Femur (tissue), 1 donor: Measurements from ENCODE around the gene H19.

ENCODE experiments used
- DNase-seq: peaks from one replicate; pipeline ENCODE4 v3.0.0-alpha.2; 2017

The H19 gene

DNA sequence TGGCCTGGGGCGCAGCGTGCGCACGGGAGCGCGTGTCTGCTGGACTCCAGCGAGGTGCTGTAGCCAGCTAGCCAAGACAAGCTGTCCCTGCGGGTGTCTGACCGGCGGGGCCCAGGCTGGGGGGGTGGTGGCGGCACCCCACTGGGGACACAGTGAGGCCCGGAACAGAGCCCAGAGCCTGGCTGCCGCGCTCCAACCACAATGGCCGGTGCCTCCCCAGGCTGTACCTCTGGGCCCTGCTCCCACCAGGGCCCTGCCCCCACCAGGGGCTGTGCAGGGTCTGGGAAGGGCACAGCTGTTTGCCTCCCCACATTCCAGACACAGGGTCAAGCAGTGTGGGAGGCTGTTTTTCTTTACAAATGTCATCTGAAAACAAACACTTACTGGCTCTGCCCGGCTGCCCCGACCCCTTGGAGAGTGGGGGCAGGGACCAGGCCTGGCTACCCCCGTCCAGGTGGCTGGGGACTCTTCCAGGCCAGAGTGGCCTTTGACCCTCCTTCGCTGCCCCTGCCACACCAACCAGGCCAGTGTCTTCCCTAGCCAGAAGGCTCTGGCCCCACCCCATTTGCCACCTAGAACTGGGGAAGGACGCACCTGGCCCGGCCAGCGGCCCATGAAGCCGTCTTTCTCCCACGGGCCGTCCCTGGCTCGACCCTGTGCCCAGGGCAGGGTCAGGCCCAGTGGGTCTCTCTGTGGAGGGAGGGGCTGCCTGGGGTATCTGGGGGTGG lies 14.6 kb downstream of the H19 start:
- DNase-seq = no peak

DNA sequence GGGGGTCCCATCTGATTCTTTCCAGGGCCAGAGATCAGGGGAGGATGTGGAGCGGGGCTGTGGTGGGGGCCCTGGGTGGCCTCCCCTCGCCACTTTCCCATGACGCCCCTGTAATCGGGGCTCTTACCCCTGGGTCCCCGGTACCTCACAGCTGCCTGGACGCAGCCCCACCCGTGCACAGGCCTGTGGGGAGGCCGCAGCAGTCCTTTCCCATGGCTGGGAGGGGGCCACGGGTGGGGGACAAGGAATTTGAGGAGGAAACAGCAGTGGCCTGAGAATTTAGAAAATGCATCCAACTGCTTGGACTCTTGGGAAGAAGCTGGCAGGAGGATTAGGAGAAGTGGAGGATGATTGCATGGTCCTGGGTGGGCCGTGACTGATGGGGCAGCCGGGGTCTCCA lies 18.0 kb downstream of the H19 start:
- no peak for DNase-seq

DNA sequence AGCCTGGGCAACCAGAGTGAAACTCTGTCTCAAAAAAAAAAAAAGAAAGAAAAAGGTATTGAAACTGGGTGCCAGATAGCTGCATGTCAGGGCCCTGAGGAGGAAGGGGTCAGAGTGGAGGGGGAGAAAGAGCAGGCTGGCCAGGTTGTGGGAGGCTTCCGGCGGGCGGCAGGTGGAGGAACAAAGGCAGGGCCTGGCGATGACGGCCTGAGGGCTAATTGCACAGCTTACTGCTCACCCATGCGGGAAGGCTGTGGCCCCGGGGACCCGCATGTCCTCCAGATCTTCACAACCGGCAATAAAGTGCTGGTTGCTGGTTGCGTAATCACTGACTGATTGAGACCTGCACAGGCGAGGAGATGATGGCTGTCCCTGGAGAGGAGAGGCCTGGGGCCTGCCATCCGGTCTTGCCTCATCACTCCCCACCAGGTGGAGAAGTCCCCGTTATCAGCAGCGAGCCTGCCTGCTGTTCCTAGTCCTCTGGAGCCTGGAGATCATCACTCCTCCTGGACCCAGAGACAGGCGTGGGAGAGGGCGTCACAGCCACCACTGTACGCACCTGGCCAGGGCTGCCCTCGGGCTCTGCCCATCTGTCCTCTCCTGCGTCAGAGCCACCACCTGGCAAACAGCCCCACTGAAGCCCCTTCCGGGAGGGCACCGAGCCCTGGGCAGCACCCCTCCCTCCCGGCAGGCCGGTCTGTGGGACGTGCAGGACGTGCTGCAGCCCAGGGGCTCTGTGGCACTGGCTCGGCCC lies 18.7 kb downstream of the H19 start:
- no peak for DNase-seq

DNA sequence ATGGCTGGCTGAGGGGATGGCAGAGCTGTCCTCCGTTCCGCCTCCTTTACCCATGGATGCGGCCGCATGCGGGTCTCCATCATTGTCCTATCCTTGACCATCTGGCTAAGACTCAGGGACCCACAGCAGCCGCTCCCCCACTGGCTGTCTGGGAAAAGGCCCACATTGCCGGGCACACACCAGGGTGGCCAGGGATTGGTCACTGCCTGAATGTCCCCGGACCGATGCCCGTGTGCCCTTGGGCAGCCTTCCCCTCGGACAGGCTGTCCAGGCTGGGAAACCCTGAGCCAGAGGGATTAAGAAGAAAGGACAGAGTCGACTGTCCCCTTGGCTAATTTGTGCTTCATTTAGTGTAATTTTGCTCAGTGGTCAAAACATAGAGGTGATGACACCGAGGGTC lies 22.5 kb downstream of the H19 start:
- no peak for DNase-seq

DNA sequence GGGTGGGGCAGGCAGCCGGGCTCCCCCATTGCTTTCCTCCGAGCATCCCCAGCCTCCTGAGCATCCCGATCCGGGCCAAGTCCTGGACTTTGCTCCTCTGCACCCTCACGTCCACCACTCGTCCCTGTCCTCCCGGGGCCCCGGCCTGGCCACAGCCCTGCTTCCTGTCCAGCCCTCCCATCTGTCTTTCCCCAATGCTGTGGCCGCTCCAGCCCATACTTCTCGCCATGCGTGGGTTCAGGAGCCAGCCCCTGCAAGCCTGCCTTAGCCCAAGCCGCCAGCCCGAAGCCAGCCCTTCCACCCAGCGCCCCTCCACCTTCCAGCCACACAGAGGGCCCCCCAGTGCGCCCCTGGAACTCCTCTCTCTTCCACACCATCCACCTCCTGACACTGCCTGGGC lies 26.7 kb downstream of the H19 start:
- peak; percentile 14 for DNase-seq

DNA sequence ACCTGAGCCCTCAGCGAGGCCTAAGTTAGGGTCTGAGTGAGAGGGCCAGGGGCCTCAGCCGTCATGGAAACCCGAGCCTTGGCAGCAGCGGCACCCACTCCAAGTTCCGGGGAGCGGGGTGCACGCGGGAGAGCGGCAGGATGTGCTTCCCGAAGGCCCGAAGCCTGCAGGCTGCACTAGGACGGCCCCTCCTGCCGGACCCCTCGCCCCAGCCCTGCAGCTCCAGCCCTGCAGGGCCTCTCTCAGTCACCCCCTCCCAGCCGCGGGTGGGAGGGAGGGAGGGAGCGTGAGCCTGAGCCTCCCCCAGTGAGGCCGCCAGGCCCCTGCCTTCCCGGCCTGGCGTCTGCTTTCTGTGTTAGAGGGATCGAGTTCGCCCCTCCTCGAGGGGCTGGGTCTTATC lies 27.9 kb downstream of the H19 start:
- DNase-seq = no peak

DNA sequence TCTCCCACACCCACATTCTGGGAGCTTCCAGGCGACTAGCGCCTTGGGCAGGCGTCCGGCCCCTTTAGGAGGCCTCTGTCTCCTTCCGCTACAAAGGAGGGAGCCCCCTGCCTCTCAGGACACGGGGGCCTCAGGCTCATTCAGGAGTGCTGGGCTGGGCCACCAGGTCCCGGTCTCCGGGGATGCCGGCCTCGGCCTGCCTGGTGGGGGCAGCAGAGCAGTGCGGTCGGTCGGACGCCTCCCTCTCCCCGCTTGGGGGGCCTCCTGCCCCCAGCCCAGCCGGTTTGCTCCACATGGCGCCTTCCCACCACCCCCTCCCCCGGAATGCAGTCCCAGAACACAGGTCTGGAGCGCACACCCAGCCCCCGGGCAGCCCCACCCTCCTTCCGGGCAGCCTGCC lies 28.6 kb downstream of the H19 start:
- no peak for DNase-seq

DNA sequence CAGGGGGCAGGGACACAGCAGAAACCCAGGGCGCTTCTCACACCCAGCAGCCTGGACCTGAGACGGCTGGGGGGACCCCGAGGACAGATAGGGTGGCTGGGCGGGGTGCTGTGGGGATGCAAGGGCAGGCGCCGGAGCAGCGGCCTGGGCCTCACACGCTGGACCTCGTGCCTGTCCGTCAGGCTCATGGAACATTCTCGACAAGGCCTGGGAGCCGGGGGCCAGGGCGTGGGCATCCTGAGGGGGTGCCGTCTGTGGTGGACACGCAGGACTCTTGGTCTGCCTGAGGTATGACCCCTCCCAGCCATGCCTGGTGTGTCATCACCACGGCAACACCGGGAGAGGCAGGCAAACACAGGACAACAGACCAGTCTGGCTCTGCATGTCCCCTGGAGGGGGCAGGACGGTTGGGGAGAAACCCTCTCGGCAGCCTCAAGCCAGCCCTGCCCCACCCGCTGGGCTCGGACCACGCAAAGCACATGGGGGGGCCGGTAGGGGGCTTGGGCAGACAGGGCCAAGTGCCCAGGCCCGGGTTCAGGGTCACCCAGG lies 29.1 kb downstream of the H19 start:
- DNase-seq = no peak

DNA sequence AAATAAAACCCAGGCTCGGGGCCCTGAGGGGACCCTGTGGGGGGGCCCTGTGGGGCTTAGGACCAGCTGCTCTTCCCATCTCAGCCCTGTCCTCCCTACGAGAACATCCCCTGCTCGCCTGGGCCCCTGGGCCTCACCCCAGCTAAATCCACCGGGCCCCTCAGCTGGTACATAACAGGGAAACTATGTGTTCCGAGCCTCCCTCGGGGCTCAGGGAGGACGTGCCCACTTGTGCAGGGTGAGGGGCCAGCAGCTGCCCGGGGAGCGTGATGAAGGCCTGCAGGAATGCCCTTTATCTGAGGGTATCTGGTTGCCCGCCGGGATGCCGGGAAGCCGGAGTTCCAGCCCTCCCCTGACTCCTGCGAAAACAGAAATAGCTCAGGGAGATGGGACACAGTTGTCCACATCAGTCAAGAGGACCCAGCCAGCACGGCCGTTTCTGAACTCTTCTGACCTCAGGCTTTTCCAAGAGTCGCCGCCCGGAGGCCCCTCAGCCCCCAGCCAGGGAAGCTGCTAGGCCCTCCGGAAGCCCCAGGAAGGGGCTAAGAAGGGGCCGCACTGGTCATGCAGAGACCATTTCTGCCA lies 29.9 kb downstream of the H19 start:
- peak; percentile 46 for DNase-seq

DNA sequence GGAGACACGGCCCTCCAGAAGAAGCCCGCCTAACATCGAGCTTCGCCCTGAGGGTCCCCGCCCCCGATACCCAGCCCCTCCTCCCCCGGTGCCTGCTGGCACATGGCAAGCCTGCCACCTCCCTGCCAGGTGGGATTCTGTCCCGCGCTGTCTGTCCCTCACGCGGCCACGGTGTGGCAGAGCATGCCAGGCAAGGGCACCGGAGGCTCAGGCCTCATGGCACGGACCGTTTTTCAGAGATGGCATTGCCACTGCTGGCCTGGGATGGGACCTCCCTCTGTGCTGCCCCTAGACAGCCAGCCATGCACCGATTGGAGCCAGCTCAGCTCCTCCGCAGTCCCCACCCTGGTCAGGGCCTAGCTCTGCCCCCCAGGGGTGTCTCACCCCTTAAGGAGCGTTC lies 31.1 kb downstream of the H19 start:
- no peak for DNase-seq

DNA sequence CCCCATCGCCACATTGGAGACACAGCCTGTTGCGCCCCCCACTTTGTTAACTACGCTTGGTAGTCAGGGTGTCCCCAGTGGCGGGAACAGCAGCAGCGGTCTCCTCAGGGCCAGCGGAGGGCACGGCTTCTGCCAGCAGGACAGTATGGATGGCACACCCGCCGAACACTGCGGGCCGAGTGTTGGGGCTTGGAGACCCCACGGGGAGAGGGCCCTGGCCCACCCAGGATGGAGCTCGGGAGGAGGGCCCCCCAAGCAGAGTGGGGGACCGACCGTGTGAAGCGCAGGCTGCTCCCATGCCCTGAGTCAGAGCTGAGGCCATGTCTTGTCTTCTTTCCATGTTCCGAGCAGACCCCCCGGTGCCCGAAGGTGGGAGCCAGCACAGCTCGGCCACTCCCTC lies 32.7 kb downstream of the H19 start:
- DNase-seq = no peak

DNA sequence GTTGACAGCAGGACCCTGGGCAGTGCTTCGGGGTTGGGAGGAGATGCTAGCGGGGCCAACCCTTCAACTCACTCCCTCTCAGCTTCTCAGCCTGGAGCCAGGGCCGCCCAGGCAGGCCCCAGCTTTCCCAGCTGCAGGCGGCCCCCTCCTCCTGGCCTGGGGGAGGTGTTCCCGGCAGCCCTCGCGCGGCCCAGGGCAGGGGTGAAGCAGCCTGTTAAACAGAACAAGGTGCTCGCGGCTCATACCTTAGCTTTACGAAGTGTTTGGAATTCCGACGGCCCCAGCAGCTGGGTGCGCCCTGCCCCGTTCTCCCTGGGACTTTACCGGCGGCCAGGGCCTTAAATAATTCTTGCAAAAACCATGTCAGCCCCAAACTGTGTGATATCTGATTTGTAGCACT lies 33.3 kb downstream of the H19 start:
- no peak for DNase-seq

DNA sequence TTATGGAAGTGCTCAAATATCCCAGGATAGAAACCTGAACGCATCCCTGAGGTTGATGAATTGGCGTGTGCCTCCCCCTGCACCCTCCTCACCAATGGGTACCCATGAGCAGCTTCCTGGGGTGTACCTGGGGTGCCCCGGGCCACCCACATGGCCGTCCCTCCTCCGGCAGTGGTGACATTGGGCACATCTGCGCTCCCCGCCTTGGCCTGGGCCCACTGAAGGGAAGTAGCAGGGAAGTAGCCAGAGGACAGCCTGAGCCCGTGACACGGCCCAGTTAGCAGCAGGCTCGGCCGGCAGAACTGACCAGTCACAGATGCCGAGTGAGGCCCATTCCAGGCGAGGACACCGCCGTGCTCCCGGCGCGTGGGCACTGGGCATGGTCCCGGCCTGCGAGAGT lies 33.8 kb downstream of the H19 start:
- no peak for DNase-seq

DNA sequence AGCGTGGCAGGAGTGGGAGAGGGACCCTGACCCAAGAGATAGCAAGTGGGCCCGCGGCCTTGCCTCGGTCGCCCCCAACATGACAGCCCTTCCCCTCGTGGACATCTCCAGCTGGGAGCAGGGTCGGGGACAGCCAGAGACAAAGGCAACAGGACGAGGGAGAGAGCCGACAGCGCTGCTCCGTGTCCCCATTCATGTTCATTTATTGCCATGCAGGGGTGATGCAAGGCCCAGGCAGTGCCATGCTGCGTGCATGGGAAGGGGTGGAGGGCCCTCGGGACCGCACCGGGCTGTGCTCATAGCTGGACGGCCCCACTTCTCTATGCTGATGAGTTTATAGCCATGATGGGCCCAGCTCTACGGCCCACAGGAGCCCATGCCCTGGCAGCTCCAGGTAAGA lies 37.9 kb downstream of the H19 start:
- no peak for DNase-seq

DNA sequence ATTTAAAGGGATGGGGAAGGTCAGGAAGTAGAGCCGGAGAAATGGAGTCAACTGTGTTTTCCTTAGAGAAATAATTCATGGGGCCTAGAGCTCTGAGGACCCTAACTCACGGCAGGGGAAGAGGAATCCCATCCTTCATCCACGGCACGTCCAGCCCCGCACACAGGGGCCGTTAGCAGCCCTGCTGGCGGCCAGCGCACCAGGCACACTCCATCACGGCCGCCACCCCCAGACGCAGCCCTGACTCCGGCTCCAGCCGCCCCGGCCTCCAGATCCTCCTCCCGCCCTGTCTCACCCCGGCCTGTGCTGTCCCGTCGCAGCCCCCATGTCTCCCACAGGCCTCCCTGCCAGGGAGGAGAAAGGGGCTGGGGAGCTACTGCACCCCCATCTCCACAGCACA lies 39.3 kb downstream of the H19 start:
- no peak for DNase-seq

DNA sequence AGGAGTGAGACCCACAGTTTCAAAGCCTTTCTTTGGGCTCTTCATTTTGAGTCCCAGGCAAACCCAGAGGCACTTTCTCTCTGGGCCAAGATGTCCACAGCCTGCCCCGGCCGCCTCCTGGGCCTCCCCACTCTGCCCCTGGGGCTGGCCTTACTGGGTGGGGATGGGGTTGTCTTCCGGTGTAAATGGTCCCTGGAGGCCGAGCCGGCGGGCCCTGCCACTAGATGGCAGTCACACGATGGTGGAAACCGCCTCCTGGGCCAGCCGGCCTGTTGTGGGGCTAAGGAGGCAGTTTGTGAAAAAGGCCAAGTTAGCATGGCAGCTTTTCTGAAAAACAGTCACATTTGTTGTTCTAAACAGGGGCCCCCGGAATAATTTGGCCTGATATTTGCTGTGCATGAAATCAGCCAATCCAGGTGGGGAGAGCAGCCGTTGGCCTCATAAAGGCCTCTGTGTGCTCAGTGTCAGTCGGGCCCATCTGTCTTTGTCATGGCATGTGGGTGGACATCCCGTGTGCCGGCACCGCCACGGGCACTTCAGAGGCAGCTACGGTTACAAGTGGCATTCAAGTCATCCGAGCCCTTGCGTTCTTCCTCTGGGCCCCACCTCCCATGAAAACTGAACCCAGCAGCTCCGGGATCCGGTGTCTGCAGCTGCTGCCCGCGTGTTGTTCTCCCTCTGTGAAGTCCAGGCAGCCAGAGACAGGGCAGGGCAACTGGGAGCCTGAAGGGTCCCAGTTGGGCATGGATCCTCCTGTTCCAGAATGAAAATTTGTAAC lies 44.0 kb downstream of the H19 start:
- no peak for DNase-seq

DNA sequence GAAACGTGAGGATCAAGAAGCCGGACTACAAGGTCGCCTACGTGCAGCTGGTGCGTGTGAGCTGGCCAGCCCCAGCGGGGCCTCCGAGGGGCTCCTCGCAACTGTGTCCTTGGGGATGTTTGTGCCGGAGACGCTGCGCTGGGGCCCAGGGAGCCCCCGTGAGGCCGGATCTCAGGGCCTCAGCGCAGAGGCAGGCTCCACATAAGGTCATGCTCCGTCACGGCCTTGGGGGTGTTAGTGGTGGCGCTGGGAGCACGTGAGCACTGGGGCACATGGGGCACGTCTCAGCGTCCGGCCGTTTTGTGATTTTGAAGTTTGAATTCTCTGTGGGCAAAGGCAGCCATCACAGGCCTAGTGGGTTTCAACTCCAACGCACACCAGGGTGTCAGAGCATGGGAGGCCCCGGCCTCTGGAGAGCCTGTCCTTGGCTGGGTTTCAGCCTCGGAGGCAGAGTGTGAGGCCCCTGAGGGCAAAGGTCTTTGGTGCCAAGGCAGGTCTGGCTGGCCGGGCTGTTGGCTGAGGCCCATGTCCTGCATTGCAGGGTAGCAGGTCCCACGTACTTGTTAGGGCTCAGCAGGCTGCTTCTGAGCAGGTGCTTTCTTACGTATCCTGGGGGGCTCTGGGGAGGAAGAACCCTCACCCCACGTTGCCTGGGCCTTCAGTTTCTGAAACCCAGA lies 44.7 kb downstream of the H19 start:
- DNase-seq = no peak

DNA sequence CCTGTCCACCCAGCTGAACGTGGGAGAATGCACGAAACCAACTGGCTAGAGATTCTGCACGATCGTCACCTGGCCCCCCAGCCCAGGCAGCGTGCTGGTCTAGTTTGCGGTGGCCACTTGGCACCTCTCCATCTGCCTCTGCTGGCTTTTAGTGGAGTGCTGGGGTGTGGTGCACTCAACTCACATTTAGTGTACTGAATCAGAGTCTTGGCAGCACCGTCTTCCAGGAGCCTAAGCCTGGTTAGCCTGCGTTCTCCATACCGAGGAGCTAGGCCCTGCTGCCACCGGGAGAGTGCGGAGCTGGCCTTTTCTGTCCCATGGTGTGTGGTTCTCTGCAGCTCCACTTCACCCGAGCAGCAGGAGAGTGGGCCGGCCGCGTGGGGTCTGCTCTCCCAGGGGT lies 47.7 kb downstream of the H19 start:
- no peak for DNase-seq

DNA sequence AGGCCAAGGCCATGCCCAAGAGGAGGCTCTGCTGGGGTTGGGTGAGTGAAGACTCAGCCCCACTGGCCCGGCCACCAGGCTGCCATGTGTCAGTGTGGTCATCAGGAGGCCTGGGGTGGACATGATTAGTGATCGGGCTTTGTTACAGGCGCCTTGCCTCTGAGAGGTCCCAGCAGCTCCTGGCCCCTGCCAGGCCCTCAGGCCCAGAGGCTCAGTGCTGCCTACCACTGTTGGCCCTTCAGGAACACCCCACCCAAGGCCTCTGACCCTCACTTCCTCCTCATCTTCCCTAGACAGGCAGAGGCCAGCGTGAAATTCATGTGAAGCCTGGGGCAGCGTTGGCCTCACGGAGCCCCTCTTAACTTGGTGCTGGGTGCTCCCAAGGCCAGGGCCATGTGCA lies 48.3 kb downstream of the H19 start:
- no peak for DNase-seq

DNA sequence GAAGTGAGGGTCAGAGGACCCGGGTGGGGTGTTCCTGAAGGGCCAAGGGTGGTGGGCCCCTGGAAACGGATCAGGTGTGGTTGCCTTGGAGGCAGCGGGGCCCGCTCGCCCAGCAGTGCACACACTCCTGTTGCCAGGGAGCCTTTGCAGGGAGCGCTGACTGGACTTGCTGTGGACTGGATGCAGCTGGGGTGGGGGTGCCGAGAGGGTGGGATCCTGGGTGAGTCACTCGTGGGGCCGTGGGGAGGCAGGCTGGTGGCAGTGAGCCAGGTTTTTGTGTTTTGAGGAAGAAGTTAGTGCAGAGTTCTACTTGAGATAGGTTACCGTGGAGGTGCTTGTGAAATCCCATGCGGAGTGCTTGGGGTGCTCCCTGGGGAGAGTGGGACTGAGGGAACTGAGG lies 49.3 kb downstream of the H19 start:
- no peak for DNase-seq

DNA sequence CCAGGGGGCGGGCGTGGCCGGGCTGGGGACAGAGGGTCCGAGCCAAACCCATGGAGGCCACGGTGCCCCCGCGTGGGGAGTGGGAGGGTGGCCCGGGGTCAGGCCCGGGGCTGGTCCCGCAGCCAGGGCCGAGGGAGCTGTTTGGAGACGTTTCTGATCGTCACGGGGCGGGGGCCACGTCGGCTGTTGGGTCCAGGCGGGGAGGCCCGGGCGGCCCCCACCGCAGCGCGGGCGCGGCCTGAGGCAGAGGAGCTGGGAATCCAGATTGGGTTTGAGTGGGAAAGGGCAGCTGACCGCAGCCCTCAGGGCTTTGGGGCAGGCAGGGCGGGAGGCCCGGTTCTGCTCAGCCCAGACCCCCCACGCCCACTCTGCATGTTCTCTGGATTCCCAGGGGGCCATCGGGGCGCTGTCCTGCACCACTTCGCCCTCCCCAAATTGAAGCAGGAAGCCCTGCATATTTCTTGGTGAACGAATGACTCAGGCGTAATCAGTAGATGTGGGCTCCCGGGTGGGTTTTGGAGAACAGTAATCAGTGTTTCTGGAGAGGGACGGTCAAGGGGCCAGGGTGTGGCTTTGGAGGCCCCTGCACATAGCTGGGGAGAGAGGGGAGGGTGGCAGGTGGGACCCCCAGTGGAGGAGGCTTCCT lies 49.9 kb downstream of the H19 start:
- DNase-seq = no peak

DNA sequence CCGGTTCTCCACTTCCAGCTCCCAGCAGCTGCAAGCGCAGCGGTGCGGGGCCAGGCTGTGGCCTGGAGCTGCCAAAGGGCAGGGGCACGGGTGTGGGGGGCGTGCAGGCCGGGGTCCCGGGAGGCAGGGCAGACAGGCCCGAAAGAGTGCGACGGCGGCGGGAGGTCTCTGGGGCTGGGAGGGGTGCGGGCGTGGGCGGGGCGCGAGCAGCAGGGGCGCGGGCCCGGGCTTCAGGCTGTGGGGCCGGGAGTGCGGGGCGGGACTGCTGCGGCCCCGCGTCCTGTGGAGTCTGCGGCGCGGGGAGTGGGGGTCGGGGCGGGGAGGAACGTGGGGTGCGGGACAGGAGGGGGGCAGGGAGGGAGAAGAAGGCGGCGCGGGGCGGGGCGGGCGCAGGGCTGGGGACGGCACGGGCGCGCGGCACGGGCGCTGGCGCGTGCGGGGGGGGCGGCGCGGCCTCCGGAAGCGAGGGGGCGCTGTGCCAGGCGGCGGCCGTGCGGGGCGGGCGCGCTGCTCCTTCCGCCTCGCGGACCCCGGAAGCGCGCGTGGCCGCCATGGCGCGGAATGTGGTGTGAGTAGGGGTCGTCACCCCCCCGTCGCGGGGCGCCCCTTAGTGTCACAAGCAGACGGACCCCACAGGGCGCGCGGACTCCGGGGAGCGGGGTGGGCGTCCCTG lies 50.7 kb downstream of the H19 start, which contains the start of gene MRPL23:
MRPL23 (plus strand) TSS at position 521 of the 673 bp plus-strand sequence; CDS start at position 552, 31 bp downstream.
- DNase-seq = no peak
